GM21528 (cell line): ENCODE results near the gene TMEM134.

ENCODE experiments used
- ATAC-seq: cut with Tn5 transposase; IDR thresholded peaks from one replicate; pipeline ENCODE4 v1.9.1; 2021; ENCODE audit warnings: mild to moderate bottlenecking, moderate library complexity; ENCODE audit not compliant: unreplicated experiment, low FRiP score

The TMEM134 gene

DNA sequence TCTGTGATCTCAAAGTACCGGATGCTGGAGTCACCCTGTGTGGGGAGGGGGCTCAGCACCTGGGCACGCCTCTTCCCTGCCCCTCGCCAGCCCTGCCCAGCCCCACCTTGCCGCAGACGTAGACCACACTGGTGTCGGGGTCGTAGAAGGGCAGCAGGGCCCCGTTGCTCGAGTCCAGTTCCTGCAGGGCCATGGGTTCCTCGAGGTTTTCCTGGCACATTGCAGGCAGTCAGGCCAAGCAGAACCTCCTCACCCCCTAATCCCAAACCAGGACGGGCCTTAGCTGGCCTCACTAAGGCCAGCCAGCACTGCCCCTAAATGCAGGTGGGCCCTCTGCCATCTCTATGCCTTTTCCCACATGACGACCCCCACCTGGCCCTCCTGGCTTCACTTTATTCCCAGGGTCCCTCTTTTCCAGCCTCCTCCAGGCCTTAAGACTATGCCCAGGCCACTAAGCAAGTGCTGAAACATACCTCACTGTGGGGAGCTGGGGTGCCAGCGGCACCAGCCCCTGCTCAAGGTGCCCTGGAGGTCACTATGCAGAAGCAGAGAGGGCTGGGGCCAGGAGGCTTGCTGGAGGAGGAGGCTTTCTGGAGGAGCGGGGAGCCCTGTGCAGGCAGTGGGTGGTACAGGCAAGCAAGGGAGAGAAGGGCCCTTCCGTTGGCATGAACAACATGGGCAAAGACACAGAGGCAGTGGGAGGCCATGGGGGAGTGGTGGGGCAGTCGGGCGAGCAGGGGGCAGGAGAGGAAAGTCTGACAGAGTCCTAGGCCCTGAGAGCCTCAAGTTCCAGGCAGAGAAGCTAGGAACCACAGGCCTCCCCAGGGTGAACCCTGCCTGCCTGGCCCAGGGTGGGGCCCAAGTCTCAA, 28.6 kb downstream of the TMEM134 start:
- no peak for ATAC-seq

DNA sequence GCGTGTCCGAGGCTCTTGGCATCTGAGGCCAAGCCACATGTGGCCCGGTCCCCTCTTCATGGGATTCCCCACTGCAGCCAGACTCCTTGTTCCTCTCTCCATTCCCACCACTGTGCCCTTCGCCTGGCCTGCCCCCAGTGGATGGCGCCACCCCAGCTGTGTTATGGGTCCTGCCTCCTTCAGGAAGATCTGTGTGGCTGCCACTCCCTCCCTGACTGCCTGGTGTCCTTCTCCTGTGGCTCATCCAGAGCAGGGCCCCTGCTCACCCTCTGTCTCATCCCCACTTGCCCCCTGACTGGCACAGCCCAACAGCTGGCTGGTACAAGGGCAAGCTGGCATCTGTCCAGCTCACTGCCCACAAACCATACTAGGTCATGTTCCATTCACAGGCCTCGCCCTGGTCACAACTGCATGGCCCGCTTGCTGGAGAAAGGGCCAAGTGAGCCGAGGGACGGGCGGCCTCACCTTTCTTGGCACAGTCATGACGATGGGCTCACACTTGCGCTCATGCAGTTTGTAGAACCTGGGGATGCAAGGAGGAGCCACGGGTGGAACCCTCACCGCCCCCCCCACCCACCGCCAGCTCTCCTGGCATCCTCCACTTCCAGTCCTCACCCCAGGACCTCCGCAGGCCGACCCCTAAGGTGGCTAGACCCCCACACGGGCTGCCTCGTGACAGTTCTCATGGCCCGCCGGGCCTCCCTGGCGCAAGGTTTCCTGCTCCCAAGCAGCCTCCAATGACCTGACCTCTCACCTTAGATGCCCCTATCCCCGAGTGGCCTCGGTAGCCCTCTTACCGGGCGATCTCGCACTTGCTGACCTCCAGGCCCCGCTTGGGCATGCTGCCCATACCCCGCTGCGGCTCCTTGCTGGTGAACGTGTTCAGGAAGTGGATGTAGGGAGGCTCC, 29.5 kb downstream of the TMEM134 start:
- no peak for ATAC-seq

DNA sequence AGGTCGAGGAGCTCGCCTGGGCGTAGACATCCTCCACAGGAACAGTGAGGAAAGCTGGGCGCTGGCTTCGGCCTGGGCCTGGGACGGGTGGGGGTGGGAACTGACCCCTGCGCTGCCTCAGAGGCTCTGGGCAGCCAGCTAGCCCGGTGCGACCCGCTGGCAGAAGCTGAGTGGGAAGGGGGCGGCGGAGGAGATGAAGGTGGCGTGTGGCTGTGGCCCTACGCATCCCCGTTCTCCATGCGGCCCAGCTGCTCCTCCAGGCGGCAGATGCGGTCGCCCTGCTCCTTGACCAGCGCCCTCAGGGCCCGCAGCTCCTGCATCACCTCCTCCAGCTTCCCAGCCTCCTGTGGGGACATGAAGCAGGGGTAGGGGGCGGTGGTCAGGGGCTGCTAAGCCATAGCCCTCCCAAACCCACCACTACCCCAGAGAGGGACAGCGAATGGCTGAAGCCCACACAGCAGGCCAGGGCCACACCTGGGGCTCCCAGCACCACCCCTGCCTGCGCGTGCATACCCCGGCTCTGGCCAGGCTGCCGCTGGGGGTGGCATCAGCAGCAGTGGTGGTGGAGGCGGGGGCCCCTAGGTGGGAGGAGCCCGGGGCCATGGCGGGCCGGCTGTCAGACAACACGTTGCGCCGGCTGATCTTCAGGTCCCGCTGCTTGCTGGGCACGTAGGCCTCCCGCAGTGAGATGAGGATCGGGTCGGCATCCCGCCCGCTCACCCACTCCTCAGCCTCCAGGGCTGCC, 30.7 kb downstream of the TMEM134 start:
- ATAC-seq: no peak

DNA sequence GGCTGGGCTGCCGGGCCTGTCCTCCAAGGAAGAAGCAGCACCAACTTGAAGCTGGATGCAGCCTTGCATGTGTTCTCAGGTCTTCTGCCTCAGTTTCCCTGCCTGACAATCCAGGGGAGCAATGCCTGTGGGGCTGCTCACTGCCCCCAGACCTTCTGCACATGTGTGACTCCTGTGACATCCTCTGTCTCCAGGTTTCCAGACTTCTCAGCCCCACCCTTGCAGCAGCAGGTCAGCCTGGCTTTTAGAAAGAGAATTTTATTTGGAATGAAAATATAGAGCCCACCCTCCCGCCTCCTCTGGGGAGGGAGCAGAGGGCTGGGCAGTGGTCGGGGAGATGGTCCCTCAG, 31.3 kb downstream of the TMEM134 start:
- no peak for ATAC-seq

DNA sequence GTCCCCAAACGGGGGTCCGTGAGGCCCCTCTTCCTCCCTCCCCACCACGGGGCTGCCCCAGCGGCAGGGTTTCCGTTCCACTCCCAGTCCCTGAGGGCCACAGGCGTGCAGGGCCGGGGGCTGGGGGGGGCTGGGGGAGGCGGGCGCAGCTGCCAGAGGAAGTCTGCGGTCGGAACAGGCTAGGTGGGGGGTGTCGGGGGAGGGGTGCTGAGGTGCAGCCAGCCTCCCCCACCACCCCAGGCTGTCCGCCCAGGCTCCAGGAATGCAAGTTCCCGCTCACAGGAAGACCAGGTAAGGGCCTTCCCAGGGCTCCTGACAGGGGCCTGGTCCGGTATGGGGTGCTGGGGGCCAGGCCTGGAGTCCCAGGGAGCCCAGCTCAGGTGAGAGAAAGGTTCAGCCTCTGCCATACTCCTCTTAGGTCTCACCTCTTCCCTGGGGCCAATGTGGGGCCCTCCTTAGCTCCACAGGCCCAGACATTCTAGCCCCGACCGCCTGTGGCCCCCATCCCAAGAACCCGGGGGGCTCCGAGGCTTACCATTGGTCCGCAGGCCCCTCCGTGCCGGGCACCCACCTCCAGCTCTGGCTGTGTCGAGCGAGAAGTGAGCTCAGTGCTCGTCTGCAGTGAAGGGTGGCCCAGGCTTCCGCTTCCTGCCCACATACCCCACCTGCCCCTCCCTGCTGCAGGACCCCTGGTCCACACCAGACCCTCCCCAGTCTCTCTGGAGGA, 31.8 kb downstream of the TMEM134 start, which contains the start of gene PTPRCAP:
TSS of gene PTPRCAP (minus strand) at position 601 of the 727 bp plus-strand sequence. CDS start at position 538, 63 bp downstream.
- ATAC-seq: no peak

DNA sequence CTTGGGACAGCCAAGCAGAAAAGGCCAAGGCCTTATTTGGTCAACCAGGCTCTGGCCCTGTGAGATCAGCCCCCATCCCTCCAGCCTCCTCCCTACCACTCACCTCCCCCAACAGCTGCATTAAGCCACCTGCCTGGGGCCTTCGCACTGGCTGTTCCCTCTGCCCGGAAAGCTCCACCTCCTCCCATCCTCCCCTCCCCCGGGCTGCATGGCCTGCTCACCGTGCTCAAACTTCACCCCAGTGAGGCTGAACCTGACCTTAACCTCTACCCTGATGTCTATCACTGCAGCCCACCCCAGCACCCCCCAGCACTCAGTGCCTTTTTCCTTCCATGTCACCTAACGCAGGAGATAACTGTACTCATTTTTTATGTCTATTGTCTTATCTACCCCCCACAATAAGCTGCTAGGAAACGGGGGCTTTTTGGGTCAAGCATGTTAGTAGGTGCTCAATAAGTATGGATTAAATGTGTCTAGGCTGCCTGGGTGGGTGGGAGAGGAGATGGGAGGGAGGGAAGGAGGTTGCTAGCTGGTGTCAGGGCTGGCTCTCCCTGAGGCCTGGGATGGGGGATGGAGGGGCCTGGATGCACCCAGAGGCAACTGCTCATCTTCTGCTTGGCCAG, 32.5 kb downstream of the TMEM134 start:
- no peak for ATAC-seq

DNA sequence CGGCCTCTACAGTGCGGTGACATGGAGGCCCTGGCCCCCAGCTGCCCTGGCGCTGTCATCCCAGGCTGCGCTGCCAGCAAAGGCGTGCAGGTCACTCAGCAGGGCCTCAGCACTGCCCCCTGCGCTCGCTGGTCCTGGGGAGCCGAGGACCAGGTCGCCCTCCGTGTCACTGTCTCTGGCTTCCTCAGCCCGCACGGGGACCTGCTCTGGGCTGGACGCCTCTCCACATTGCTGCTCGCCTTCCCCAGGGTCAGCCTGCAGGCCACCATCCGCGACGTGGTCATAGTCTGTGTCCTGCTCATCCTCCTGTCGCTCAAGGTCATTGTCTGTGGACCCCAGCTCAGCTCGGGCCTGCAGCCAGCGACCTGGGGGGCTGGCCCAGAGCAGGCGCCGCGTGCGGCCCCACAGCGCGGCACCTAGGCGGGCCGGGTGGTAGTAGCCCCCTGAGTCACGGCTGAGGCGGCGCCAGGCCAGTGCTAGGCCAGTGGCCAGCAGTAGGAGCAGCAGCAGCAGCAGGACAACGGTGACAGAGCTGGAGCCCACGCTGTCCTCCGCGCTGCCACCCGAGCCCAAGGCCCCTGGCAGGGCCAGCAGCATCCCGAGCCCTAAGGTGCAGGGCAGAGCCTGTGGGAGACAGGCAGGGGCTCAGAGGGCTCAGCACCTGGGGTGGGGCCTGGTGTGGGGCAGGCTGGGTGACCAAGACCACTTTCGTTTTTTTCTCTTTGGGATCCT, 33.2 kb downstream of the TMEM134 start:
- ATAC-seq: no peak

DNA sequence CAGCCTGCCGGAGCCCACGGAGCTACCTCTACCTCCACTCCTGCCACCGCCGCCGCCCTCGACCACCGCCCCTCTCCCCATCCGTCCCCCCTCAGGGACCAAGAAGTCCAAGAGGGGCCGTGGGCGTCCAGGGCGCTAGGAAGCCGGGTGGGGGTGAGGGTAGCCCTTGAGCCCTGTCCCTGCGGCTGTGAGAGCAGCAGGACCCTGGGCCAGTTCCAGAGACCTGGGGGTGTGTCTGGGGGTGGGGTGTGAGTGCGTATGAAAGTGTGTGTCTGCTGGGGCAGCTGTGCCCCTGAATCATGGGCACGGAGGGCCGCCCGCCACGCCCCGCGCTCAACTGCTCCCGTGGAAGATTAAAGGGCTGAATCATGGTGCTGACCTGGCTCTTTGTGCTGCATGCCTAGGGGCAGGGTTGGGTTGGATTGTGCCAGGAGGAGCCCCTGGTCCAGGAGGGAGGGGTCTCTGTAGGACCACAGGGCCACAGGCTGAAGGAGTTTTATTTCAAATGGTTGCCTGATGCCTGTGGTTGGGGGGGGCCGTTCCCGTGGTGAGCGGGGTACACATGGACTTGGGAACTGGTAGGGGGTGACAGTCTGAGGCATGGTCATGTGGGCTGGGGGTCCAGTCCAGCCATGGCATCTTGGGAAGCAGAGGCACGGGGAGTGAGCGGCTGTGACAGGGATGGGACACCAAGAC, 33.9 kb downstream of the TMEM134 start:
- ATAC-seq: no peak

DNA sequence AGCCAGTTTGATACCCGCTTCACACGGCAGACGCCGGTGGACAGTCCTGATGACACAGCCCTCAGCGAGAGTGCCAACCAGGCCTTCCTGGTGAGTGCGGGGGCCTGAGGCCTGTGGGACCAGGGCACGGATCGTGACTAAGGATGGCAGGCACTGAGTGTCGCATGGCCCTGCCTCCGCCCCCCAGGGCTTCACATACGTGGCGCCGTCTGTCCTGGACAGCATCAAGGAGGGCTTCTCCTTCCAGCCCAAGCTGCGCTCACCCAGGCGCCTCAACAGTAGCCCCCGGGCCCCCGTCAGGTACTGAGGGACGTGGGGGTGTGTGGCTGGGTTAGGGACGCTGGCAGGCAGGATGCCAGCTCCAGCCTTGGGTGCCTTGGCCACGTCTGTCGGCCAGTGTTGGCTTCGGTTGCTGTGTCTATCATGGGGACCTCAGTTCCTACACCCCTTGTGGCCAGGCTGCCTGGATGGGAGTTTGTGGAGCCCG, 34.6 kb downstream of the TMEM134 start:
- no peak for ATAC-seq

DNA sequence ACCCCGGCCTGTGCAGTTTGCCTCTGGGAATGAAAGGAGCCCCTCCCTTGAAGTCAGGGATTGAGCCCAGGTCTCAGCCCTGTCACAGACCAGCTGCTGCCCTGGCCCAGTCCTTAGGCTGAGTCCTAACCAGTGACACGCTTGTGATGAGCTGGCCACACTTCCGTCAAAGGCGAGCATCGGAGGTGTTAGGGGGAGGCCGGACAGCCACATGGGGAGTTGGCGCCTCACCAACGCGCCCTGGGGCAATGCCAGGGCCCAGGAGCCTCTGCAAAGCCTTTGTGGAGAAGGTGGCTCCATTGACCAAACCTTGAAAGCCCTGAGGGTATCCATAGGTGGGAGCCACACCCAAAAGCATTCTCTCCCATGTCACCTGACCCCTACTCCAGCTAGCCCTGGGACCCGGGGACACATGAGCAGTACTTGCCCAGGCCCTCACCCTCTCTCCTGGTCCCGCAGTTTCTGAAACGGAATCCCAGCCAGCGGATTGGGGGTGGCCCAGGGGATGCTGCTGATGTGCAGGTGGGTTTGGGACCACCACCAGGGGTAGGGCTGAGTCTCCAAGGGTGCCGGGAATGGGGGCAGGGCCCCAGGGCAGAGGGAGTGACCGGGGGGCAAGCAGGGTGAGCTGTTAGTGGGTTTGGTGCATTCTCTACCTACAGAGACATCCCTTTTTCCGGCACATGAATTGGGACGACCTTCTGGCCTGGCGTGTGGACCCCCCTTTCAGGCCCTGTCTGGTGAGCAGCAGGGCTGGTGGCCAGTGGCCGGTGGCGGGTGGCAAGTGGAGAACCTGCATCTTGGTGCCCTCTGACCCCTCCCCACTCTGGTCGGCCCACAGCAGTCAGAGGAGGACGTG, 35.3 kb downstream of the TMEM134 start:
- ATAC-seq: no peak

DNA sequence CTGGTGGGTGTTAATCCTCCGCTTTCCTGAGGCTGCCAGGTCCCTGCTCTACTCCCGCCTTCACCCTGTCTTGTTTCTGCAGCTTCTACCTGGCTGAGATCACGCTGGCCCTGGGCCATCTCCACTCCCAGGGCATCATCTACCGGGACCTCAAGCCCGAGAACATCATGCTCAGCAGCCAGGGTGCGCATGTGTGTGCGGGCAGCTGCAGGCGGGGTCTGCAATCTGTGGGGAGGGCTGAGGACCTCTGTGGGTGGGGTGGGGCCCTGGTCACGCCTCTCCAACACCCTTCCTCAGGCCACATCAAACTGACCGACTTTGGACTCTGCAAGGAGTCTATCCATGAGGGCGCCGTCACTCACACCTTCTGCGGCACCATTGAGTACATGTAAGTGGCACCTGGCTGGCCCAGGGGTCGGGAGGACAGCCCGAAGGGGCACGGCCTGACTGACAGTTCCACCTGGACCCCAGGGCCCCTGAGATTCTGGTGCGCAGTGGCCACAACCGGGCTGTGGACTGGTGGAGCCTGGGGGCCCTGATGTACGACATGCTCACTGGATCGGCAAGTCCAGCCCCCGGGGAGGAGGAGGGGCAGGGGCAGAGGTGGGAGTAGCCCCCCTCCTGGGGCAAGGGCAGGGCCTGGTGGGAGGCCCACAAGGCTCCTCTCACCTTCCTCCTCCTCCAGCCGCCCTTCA, 36.2 kb downstream of the TMEM134 start:
- ATAC-seq: no peak

DNA sequence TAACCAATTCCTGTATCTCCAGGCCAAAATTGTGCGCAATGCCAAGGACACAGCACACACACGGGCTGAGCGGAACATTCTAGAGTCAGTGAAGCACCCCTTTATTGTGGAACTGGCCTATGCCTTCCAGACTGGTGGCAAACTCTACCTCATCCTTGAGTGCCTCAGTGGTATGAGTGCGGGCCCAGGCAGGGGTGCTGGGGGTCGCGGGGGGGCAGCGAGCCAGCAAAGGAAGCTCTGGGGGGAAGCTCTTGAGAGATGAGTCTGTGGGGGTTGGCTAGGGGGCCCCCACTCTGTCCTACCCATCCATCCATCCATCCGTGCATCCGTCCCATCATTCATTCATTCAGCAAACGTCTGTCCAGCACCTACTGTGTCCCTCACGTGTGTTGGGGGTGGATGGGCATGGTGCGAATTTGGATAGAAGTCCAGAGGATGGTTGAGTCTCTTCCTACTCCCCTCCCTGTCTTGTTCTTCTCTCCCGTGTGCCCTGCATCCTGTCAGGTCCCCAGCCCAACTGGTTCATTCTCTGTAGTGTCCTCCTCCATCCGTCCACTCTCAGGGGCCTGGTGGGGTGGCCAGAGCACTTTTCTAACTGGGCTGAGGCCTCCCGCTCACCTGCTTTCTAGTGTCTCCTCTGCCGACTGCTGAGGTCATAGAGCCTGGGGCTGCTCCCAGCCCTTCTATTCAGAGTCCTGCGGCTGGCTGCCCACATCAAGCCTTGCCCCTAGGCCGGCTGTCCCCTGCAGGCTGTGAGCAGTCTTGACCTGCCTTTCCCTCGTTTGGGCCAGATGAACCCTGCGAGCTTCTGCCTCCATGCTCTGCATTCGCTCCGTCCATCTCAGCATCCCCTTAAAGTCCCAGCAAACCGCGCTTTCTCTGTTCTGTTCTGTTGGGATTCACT, 37.5 kb downstream of the TMEM134 start:
- no peak for ATAC-seq

DNA sequence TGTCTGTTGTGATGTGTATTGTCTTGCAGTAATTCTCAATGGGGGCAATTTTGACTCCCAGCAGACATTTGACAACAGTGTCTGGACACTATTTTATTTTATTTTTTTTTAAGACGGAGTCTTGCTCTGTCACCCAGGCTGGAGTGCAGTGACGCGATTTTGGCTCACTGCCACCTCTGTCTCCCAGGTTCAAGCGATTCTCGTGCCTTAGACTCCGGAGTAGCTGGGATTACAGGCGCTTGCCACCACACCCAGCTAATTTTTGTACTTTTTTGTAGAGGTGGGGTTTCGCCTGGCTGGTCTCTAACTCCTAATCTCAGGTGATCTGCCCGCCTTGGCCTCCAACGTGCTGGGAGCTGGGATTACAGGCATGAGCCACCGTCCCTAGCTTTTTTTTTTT, 39.3 kb downstream of the TMEM134 start:
- no peak for ATAC-seq

DNA sequence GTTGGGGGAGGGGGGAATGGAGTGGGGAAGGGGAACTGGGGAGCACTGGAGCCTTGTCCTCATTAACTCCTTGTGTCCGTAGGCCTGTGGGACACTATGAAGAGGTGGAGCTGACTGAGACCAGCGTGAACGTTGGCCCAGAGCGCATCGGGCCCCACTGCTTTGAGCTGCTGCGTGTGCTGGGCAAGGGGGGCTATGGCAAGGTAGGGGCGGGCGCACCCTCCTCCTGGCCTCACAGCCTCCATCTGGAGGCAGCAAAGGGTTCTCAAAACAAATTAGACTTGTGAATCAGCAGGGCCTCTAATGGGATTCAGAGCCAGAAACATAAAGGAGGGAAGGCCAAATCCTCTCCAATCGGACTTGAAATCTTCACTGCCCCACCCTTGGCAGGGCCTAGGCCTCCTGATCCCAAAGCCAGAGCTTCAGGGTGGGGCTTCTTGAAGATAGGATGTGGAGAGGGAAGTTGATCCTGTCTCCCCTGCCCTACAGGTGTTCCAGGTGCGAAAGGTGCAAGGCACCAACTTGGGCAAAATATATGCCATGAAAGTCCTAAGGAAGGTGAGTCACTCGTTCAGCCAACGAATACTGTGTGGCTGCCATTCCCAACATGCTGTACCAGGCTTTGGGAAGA, 39.9 kb downstream of the TMEM134 start:
- ATAC-seq: no peak
